Right cardiac atrium (tissue), 5 donors: ENCODE data around the gene CPM. TPM values are rescaled to one million over a fixed set of nuclear protein-coding genes. Genes with fewer than 3 reads are reported as not detected.
"Not testable (repeated sequence)": the region's sequence is repeated elsewhere in the genome, so short reads cannot be mapped to it uniquely, and the experiment has no call there.

Source experiments
- ATAC-seq, 2 donors: fragments of 200-7000 bp; cut with Tn5 transposase; one replicate each; pipeline versions ENCODE4 v1.8.0 to v1.9.1; 2020; ENCODE audit warnings: moderate library complexity in 2 of 2, mild to moderate bottlenecking in 1 of 2
- DNase-seq, 3 donors: peaks; one replicate each; pipeline ENCODE4 v3.0.0-alpha.2; 2020
- H3K27ac ChIP-seq: one replicate; pipeline ENCODE4 v1.5.1; 2013; ENCODE audit warnings: mild to moderate bottlenecking, low read length, control low read depth, moderate library complexity
- H3K27me3 ChIP-seq: one replicate; pipeline ENCODE4 v1.6.1; 2013; ENCODE audit not compliant: control insufficient read depth, insufficient read depth
- H3K4me1 ChIP-seq: one replicate; pipeline ENCODE4 v1.6.1; 2013; ENCODE audit warnings: low read length; ENCODE audit not compliant: control insufficient read depth, insufficient read depth
- H3K4me3 ChIP-seq: one replicate; pipeline ENCODE4 v1.5.1; 2013; ENCODE audit warnings: low read length, control low read depth
- H3K9me3 ChIP-seq: one replicate; pipeline ENCODE4 v1.6.1; 2013; ENCODE audit warnings: low read length; ENCODE audit not compliant: control insufficient read depth
- WGBS: extraction: QIAGEN DNeasy Blood & Tissue Kit; methylation state at CpG from one replicate; pipeline ENCODE4 v1.1.7; 2013; 5-methylcytosine and 5-hydroxymethylcytosine counted together
- intact Hi-C, 4 donors: fragments of 100-400 bp; cut with DNase I; formaldehyde crosslinking; loops; one replicate each; pipeline versions ENCODE4 v1.11.0 to v1.14.0; 2022 to 2023
- polyA plus RNA-seq: library from polyadenylated mRNA; stranded (reverse); fragments of 200-250 nt; gene quantifications from one replicate; pipeline ENCODE4 v1.2.3, GENCODE V29; 2013
- total RNA-seq, 4 donors: library from RNA; stranded (reverse); fragmentation: NEBNext Ultra II Directional; extraction: Animal tissue kit (Norgen Biotek cat#: 25700); gene quantifications; one replicate each; pipeline ENCODE4 v1.2.1, GENCODE V29; 2021
- donor health status: healthy with polysubstance abuse.
- donor health status: DM: no; HTN: yes; CAD: no.
- donor health status: DM: no; HTN: no; CAD: no.
- donor health status: DM: no; HTN: yes; CAD: no; lungs with severe emphysema.
- donor health status: DM: yes; HTN: yes; CAD: no.

The CPM gene
- total and polyA plus RNA-seq, 5 donors = 5.8 to 14.3 (median 8.4) TPM

DNA sequence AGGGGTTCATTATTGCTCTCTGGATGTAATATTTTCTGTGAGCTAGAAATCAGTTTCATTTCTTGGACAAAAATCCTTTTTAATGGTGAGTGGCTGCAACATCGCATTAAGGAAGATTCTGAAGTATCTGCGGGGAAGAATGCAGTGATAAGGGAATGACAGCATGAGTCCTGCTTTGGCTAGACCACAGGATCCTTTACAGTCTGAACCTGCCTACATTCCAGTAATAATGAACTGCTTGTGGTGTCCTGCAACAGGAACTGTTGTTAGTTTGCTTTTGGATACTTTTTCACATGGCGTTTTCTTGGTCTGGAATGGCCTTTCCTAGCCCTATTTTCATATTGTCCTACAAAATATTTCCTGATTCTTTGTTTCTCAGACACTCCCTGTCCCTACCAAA, 109.3 kb downstream of the CPM start:
- WGBS = 54% methylated on average over 3 of the region's 3 CpGs
- intact Hi-C loops = no loop called here
- Histone ChIP-seq H3K27me3 (no peaks in the 10 kb centered on the region), H3K4me3 (no peak overlapping the region), H3K9me3 (no peaks in the 10 kb centered on the region), H3K27ac (no peak overlapping the region), H3K4me1 (no peaks in the 10 kb centered on the region)
- DNase-seq (no peak), ATAC-seq (no peak)

DNA sequence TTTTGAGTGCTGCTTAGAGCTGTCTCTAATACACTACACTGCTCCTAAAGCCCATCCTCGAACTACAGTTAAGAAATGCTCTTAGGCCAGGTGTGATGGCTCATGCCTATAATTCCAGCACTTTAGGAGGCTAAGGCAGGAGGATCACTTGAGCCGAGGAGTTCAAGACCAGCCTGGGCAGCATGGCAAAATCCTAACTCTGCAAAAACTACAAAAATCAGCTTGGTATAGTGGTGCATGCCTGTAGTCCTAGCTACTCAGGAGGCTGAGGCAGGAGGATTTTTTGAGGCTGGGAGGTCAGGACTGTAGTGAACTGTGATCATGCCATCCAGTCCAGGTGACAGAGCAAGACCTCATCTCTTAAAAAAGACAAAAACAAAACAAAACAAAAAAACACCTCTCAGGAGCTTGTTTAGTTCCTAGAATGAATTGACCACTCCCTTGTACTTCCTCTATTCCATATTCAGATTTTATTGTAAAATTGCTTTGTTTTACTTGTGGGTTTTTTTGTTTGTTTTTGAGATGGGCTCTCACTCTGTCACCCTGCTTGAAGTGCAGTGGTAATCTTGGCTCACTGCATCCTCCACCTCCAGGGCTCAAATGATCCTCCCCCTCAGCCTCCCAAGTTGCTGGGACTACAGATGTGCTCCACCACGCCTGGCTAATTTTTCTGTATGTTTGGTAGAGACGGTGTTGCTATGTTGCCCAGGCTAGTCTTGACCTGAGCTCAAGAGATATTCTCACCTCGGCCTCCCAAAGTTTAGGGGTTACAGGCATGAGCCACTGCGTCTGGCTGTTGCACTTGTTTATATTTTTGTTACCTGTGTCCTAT, 111.4 kb downstream of the CPM start:
- H3K9me3 ChIP-seq = no peaks in the 10 kb centered on the region
- DNase-seq (no peak), ATAC-seq (peak in 1 of 2 donors; percentile 33)
- WGBS = 92% methylated on average over 6 of the region's 6 CpGs
- H3K27me3 ChIP-seq = no peaks in the 10 kb centered on the region
- no peaks in the 10 kb centered on the region for H3K4me1 ChIP-seq
- intact Hi-C loops = no loop called here
- no peak overlapping the region for H3K27ac ChIP-seq
- H3K4me3 ChIP-seq = no peak overlapping the region

DNA sequence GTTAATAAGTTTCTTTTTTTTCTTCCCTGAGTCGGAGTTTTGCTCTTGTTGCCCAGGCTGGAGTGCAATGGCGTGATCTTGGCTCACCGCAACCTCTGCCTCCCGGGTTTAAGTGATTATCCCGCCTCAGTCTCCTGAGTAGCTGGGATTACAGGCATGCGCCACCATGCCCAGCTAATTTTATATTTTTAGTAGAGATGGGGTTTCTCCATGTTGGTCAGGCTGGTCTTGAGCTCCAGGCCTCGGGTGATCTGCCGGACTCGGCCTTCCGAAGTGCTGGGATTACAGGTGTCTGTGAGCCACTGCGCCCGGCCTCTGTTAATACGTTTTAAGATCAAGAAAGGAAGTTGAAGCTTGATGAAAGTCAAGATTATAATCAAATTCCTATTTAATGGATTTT, 113.5 kb downstream of the CPM start:
- H3K9me3 ChIP-seq, intact Hi-C loops, DNase-seq, H3K27ac ChIP-seq, H3K4me1 ChIP-seq, H3K27me3 ChIP-seq, ATAC-seq, H3K4me3 ChIP-seq: not testable (repeated sequence)
- 93% methylated on average over 13 of the region's 13 CpGs for WGBS

- intact Hi-C loops = no loop called here
- H3K4me3 ChIP-seq = no peak overlapping the region
- no peaks in the 10 kb centered on the region for H3K9me3 ChIP-seq
- no peaks in the 10 kb centered on the region for H3K4me1 ChIP-seq
- DNase-seq (no peak), ATAC-seq (no peak)
- no peaks in the 10 kb centered on the region for H3K27me3 ChIP-seq
- WGBS = 97% methylated on average over 8 of the region's 8 CpGs
- H3K27ac ChIP-seq = no peak overlapping the region
Measured at GRCh38 chr12:68815928-68816800, 116.8 kb downstream of the CPM start.

GRCh38 chr12:68815232-68815927, 117.6 kb downstream of the CPM start:
- Histone ChIP-seq H3K27ac (no peak overlapping the region), H3K4me1 (no peaks in the 10 kb centered on the region)

GRCh38 chr12:68814490-68815231, 118.3 kb downstream of the CPM start:
- H3K27me3 ChIP-seq = no peaks in the 10 kb centered on the region
- H3K27ac ChIP-seq = no peak overlapping the region
- no peak for ATAC-seq
- H3K9me3 ChIP-seq = no peaks in the 10 kb centered on the region
- no peaks in the 10 kb centered on the region for H3K4me1 ChIP-seq
- no peak overlapping the region for H3K4me3 ChIP-seq
- DNase-seq = no peak
- intact Hi-C loops = no loop called here
- WGBS = 72% methylated on average over 3 of the region's 3 CpGs

More at GRCh38 chr12:68815232-68815927, 117.6 kb downstream of the CPM start:
- DNase-seq (no peak), ATAC-seq (no peak)
- Histone ChIP-seq H3K9me3 (no peaks in the 10 kb centered on the region), H3K27me3 (no peaks in the 10 kb centered on the region), H3K4me3 (no peak overlapping the region)
- 81% methylated on average over 5 of the region's 5 CpGs for WGBS
- intact Hi-C loops = no loop called here

- intact Hi-C loops = no loop called here
- DNase-seq = no peak
- Histone ChIP-seq H3K4me1 (no peaks in the 10 kb centered on the region), H3K27me3 (no peaks in the 10 kb centered on the region), H3K9me3 (no peaks in the 10 kb centered on the region), H3K27ac (no peak overlapping the region), H3K4me3 (no peak overlapping the region)
- ATAC-seq = no peak
- 87% methylated on average over 2 of the region's 2 CpGs for WGBS
Measured at GRCh38 chr12:68813242-68813593, 119.8 kb downstream of the CPM start.

- DNase-seq (no peak), ATAC-seq (no peak)
- no peak overlapping the region for H3K27ac ChIP-seq
- H3K4me1 ChIP-seq = no peaks in the 10 kb centered on the region
- intact Hi-C loops = no loop called here
- H3K4me3 ChIP-seq = no peak overlapping the region
- WGBS = 74% methylated on average over 1 of the region's 1 CpG
- H3K9me3 ChIP-seq = no peaks in the 10 kb centered on the region
- H3K27me3 ChIP-seq = no peaks in the 10 kb centered on the region
Measured at GRCh38 chr12:68812553-68813241, 120.3 kb downstream of the CPM start.

GRCh38 chr12:68811573-68811972, 121.4 kb downstream of the CPM start:
- H3K4me1 ChIP-seq, H3K27me3 ChIP-seq, H3K4me3 ChIP-seq, H3K9me3 ChIP-seq, ATAC-seq, H3K27ac ChIP-seq, intact Hi-C loops, DNase-seq: not testable (repeated sequence)
- WGBS = 78% methylated on average over 6 of the region's 6 CpGs

DNA sequence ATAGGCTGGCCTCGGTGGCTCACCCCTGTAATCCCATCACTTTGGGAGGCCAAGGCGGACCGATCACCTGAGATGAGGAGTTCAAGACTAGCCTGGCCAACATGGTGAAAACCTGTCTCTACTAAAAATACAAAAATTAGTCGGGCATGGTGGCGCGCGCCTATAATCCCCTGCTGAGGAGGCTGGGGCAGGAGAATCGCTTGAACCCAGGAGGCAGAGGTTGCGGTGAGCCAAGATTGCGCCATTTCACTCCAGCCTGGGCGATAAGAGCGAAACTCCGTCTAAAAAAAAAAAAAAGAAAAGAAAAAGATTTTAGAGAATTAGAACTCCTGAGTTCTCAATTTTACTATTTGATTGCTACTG, 123.0 kb downstream of the CPM start:
- ATAC-seq, H3K27me3 ChIP-seq, H3K9me3 ChIP-seq, intact Hi-C loops, H3K4me1 ChIP-seq, H3K4me3 ChIP-seq, H3K27ac ChIP-seq: not testable (repeated sequence)
- 97% methylated on average over 13 of the region's 13 CpGs for WGBS
- DNase-seq = peak in 1 of 3 donors; percentile 42
